Heart right ventricle (tissue), 16 donors: ENCODE results near the gene CMTM7. TPM values are rescaled to one million over a fixed set of nuclear protein-coding genes. Genes with fewer than 3 reads are reported as not detected.

Source experiments
- ATAC-seq, 8 donors: fragments of 200-7000 bp; cut with Tn5 transposase; one replicate each; pipeline ENCODE4 v1.9.1; 2020; ENCODE audit warnings: mild to moderate bottlenecking in 8 of 8, moderate library complexity in 8 of 8, moderate number of reproducible peaks in 1 of 8
- DNase-seq, 2 donors: peaks; one replicate each; pipeline ENCODE4 v3.0.0-alpha.2; 2020
- H3K27ac ChIP-seq, 10 donors: fragments of 200-600 bp; sonication (generic) in 2 of 10; one replicate each; pipeline versions ENCODE4 v1.5.0 to v1.8.0; 2020 to 2022; ENCODE audit warnings: mild to moderate bottlenecking in 3 of 10
- H3K27me3 ChIP-seq, 7 donors: fragments of 200-600 bp; one replicate each; pipeline ENCODE4 v1.8.0; 2021 to 2022; ENCODE audit warnings: mild to moderate bottlenecking in 2 of 7
- H3K36me3 ChIP-seq, 9 donors: fragments of 200-600 bp; sonication (generic) in 1 of 9; one replicate each; pipeline versions ENCODE4 v1.5.0 to v1.8.0; 2020 to 2022; ENCODE audit warnings: mild to moderate bottlenecking in 2 of 9
- H3K4me1 ChIP-seq, 9 donors: fragments of 200-600 bp; sonication (generic) in 1 of 9; one replicate each; pipeline versions ENCODE4 v1.5.0 to v1.8.0; 2020 to 2022; ENCODE audit warnings: mild to moderate bottlenecking in 4 of 9
- H3K4me3 ChIP-seq, 10 donors: fragments of 200-600 bp; sonication (generic) in 2 of 10; one replicate each; pipeline versions ENCODE4 v1.5.0 to v1.8.0; 2020 to 2022; ENCODE audit warnings: mild to moderate bottlenecking in 7 of 10, moderate library complexity in 2 of 10
- H3K9me3 ChIP-seq, 11 donors: fragments of 200-600 bp in 10 of 11; sonication (generic) in 2 of 11; one replicate each; pipeline versions ENCODE4 v1.5.0 to v1.8.0; 2013 to 2022; ENCODE audit warnings: mild to moderate bottlenecking in 2 of 11, control low read depth in 1 of 11, moderate library complexity in 1 of 11
- CTCF ChIP-seq, 9 donors: fragments of 200-600 bp; sonication (generic) in 2 of 9; IDR thresholded peaks; one replicate each; pipeline versions ENCODE4 v1.5.0 to v1.8.0; 2021 to 2022; ENCODE audit warnings: antibody characterized with exemption in 9 of 9, mild to moderate bottlenecking in 5 of 9, moderate library complexity in 1 of 9
- WGBS, 2 donors: extraction: QIAGEN DNeasy Blood & Tissue Kit; methylation state at CpG; one replicate each; pipeline ENCODE4 v1.1.7; 2013; ENCODE audit warnings: inconsistent platforms in 1 of 2; 5-methylcytosine and 5-hydroxymethylcytosine counted together
- intact Hi-C, 10 donors: fragments of 100-400 bp; cut with DNase I; formaldehyde crosslinking; loops; one replicate each; pipeline versions ENCODE4 v1.11.1 to v1.14.2; 2022
- polyA plus RNA-seq, 2 donors: library from polyadenylated mRNA; stranded (reverse); fragments of 200-250 nt; gene quantifications; one replicate each; pipeline ENCODE4 v1.2.3, GENCODE V29; 2013
- total RNA-seq, 10 donors: library from RNA; stranded (reverse); fragmentation: NEBNext Ultra II Directional in 3 of 10; extraction: Animal tissue kit (Norgen Biotek cat#: 25700) in 3 of 10; gene quantifications; one replicate each; pipeline versions ENCODE4 v1.2.1 to v1.2.4, GENCODE V29; 2021 to 2023
- donor health status: Arrhythmogenic right ventricular cardiomyopathy.
- donor health status: ischemic (EF 13 %, LVEDD 7.1; RV severe dilation, severe dysfunction).
- donor health status: healthy with polysubstance abuse.
- donor health status: DM: no; HTN: yes; CAD: no.
- donor health status: DM: no; HTN: no; CAD: no.
- donor health status: ischemic (EF 25% LVEDD 6.9; RV normal size, moderate dysfunction).
- donor health status: ischemic (EF 25% LVEDD 5.7; RV mildly dilated, moderate dysfunction).
- donor health status: healthy.
- donor health status: DM: yes; HTN: yes; CAD: no.
- donor health status: Ischemic cardiomyopathy.
- donor health status: ischemic (EF 35%, LVEDD 5.7; RV mildly dilated, moderate dysfunction).
- donor health status: nonischemic (EF 11% LVEDD 7.7; RV severe dilation, severe dysfunction).
- donor health status: DM: yes; HTN: yes; CAD: no.
- donor health status: PGD.
- donor health status: ischemic (EF 29% LVEDD 5.4; RV normal size, mild dysfunction).
- donor health status: nonischemic (EF 23%, LVEDD 6.1; RV moderate dilation, normal function).

Gene CMTM7
- total and polyA plus RNA-seq, 12 donors: 1.7 to 9.2 (median 3.0) TPM

- H3K27me3 ChIP-seq: no peaks in the 10 kb centered on the region
- peaks cover 0 to 45% (median 0%) of the 10 kb centered on the region in 9 donors for H3K36me3 ChIP-seq
- intact Hi-C loops: no loop called here
- ATAC-seq (no peak), DNase-seq (no peak)
- H3K4me1 ChIP-seq: peaks cover 0 to 41% (median 25%) of the 10 kb centered on the region in 9 donors
- no peaks in the 10 kb centered on the region for H3K9me3 ChIP-seq
- no peak overlapping the region for H3K27ac ChIP-seq
- TF ChIP-seq CTCF (IDR thresholded peaks at IDR 0.05): no peak
- WGBS, 2 donors: 88 to 90% methylated on average over 3 of the region's 3 CpGs
- H3K4me3 ChIP-seq: no peak overlapping the region
Measured at GRCh38 chr3:32492684-32493436, 101.2 kb downstream of the CMTM7 start.

GRCh38 chr3:32493437-32494414 lies 102.1 kb downstream of the CMTM7 start:
- H3K9me3 ChIP-seq: no peaks in the 10 kb centered on the region
- no peak for DNase-seq
- no peak for ATAC-seq
- no peak for TF ChIP-seq CTCF (IDR thresholded peaks at IDR 0.05)
- peaks cover 0 to 50% (median 16%) of the 10 kb centered on the region in 9 donors for H3K4me1 ChIP-seq
- H3K4me3 ChIP-seq: no peak overlapping the region
- H3K27me3 ChIP-seq: no peaks in the 10 kb centered on the region
- 75 to 77% methylated on average over 3 of the region's 3 CpGs for WGBS, 2 donors
- H3K36me3 ChIP-seq: peaks cover 0 to 36% (median 0%) of the 10 kb centered on the region in 9 donors
- no peak overlapping the region for H3K27ac ChIP-seq
- intact Hi-C loops: no loop called here

- Histone ChIP-seq H3K9me3 (no peaks in the 10 kb centered on the region), H3K4me3 (no peak overlapping the region), H3K36me3 (peaks cover 0 to 31% (median 0%) of the 10 kb centered on the region in 9 donors), H3K27ac (no peak overlapping the region), H3K27me3 (no peaks in the 10 kb centered on the region), H3K4me1 (peaks cover 0 to 63% (median 20%) of the 10 kb centered on the region in 9 donors)
- TF ChIP-seq CTCF (IDR thresholded peaks at IDR 0.05): no peak
- no peak for ATAC-seq
- no peak for DNase-seq
- intact Hi-C loops: loop anchor here in 1 of 10 donors (5.0 kb wide), 1 partner anchor 953 kb away; no protein-coding TSS in a partner anchor
Measured at GRCh38 chr3:32495085-32495484, 103.4 kb downstream of the CMTM7 start.

- TF ChIP-seq CTCF (IDR thresholded peaks at IDR 0.05): no peak
Measured at GRCh38 chr3:32495609-32496008, 104.0 kb downstream of the CMTM7 start.

More at GRCh38 chr3:32495609-32496008, 104.0 kb downstream of the CMTM7 start:
- ATAC-seq: no peak
- H3K4me3 ChIP-seq: no peak overlapping the region
- intact Hi-C loops: loop anchor here in 1 of 10 donors (5.0 kb wide), 1 partner anchor 953 kb away; no protein-coding TSS in a partner anchor
- H3K9me3 ChIP-seq: no peaks in the 10 kb centered on the region
- H3K4me1 ChIP-seq: peaks cover 0 to 69% (median 25%) of the 10 kb centered on the region in 9 donors
- H3K27ac ChIP-seq: no peak overlapping the region
- no peak for DNase-seq
- H3K27me3 ChIP-seq: no peaks in the 10 kb centered on the region
- 79% methylated on average over 2 of the region's 2 CpGs for WGBS, 2 donors
- H3K36me3 ChIP-seq: peaks cover 0 to 28% (median 0%) of the 10 kb centered on the region in 9 donors
